Measurements from ENCODE around the gene NCKAP5. TPM values are rescaled to one million over a fixed set of nuclear protein-coding genes. Genes with fewer than 3 reads are reported as not detected.

The NCKAP5 gene
- total RNA-seq, 1 donor from 2014 or later: 0.26 TPM

DNA sequence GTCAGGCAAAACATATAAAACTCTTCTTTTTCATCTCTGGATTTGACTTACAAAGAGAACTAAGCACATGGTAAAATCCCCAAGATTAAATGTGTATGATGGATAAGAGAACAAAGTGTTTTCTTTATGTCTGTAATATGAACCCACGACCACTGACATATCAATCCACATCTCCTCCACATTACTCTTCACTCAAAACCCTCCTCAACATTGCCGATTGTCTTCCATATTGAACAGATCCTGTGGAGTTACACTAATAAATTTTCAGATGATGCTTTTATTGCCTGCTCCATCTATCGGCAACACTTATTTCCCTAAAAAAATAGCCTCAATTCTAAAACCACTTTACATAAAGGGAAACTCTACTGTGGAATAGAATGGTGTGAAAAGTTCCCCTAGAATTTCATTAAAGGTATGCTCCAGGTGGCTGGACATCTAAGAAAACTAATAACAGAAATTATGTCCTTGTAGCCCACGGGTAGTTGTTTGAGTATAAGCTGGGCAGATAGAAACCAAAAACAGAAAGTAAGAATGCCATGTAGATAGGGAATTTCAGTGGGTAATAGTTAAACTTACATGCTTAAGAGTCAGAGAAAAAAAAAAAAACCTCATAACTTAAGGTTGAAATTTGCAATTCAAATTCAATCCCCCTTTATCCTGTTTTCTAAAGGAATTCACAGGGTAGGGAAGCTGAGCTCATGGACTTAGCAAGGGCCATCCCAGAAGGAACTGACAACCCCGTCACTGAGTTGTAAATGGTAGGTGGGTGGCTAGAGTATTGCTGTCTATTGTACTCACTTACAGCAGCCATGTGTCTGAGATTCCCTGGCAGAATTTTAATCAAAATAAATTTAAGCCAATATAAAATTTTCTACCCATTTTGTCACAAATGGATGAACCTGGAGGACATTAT lies 592.8 kb downstream of the NCKAP5 start:
- no peaks in the 10 kb centered on the region for H3K27me3 ChIP-seq (ENCODE audit: control insufficient read depth, insufficient read depth, low read length)
- no peak for FAIRE-seq
- DNase-seq (ENCODE audit: low read depth): no peak
- TF ChIP-seq, protein P1, sequence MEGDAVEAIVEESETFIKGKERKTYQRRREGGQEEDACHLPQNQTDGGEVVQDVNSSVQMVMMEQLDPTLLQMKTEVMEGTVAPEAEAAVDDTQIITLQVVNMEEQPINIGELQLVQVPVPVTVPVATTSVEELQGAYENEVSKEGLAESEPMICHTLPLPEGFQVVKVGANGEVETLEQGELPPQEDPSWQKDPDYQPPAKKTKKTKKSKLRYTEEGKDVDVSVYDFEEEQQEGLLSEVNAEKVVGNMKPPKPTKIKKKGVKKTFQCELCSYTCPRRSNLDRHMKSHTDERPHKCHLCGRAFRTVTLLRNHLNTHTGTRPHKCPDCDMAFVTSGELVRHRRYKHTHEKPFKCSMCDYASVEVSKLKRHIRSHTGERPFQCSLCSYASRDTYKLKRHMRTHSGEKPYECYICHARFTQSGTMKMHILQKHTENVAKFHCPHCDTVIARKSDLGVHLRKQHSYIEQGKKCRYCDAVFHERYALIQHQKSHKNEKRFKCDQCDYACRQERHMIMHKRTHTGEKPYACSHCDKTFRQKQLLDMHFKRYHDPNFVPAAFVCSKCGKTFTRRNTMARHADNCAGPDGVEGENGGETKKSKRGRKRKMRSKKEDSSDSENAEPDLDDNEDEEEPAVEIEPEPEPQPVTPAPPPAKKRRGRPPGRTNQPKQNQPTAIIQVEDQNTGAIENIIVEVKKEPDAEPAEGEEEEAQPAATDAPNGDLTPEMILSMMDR (IDR thresholded peaks at IDR 0.05; ENCODE audit: insufficient read depth, low read length, severe bottlenecking): no peak
- no peak overlapping the region for H3K4me3 ChIP-seq (ENCODE audit: low read depth, low read length)
- no peaks in the 10 kb centered on the region for H3K36me3 ChIP-seq (ENCODE audit: control insufficient read depth, insufficient read depth, low read length)

DNA sequence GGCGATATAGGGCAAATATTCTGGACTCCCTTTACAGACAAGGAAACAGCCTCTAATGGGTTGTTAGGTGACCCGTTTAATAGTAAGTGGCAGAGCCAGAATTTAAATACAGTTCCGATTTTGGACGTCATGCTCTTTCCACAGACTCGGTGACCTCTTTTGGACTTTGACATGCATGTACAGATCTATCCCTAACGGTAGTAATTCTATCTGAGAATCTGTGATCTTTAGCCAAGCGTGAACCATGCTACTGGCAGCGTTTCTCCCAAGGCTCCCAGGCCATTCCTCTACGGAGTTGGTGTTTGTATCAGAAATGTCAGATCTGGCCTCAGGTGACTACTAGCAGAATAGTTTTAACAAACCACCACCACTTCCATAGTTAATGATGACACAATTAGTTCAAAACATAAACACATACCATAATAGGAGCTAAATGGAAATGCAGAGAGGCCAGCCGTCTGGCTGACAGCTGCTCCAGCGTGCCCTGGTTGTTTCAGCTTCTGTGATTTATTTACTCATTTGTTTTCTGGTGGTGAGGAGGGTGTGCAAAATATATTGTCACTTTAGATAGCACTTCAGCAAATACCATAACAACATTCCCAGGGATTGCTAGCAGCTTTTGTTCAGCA lies 593.7 kb downstream of the NCKAP5 start:
- Histone ChIP-seq H3K27me3 (ENCODE audit: control insufficient read depth, insufficient read depth, low read length) (no peaks in the 10 kb centered on the region), H3K36me3 (ENCODE audit: control insufficient read depth, insufficient read depth, low read length) (no peaks in the 10 kb centered on the region), H3K4me3 (ENCODE audit: low read depth, low read length) (no peak overlapping the region)
- DNase-seq (ENCODE audit: low read depth) (no peak), FAIRE-seq (no peak)
- TF ChIP-seq, protein P1 (IDR thresholded peaks at IDR 0.05; ENCODE audit: insufficient read depth, low read length, severe bottlenecking): no peak

DNA sequence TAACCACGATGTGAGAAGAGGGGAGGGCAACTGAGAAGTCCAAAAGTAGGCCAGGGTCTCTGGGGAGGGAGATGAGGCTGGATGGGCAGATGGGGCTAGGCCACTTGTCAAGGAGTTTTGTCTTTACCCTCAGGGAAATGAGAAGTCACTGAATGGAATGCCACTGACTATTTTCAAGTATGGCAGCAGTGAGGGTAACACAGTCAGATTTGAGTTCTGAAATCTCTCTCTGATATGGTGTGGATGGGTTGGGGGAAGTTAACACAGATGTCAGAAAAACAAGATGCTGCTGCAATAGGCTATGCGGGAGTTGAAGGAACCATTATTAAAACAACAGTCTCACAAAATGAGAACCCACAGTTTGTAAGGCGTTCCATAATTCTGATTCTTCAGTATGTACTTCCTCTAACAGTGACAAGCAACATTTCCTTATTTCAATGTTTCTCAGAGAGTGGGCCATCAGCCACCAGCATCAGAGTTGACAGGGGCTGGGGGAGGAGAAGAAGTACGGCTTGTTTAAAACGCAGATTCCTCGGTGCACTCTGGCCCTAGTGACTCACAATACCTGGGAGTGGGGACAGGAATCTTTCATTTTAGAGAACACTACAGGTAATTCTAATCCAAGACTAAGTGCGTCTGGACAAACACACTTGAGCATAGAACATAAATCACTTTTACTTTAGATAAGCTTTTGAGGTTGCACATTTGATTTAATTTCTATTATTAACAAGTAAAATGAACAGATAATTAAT lies 596.8 kb downstream of the NCKAP5 start:
- Histone ChIP-seq H3K4me3 (ENCODE audit: low read depth, low read length) (no peak overlapping the region), H3K27me3 (ENCODE audit: control insufficient read depth, insufficient read depth, low read length) (no peaks in the 10 kb centered on the region), H3K36me3 (ENCODE audit: control insufficient read depth, insufficient read depth, low read length) (no peaks in the 10 kb centered on the region)
- TF ChIP-seq, protein P1 (IDR thresholded peaks at IDR 0.05; ENCODE audit: insufficient read depth, low read length, severe bottlenecking): no peak
- DNase-seq (ENCODE audit: low read depth) (peak; percentile 5), FAIRE-seq (no peak)

DNA sequence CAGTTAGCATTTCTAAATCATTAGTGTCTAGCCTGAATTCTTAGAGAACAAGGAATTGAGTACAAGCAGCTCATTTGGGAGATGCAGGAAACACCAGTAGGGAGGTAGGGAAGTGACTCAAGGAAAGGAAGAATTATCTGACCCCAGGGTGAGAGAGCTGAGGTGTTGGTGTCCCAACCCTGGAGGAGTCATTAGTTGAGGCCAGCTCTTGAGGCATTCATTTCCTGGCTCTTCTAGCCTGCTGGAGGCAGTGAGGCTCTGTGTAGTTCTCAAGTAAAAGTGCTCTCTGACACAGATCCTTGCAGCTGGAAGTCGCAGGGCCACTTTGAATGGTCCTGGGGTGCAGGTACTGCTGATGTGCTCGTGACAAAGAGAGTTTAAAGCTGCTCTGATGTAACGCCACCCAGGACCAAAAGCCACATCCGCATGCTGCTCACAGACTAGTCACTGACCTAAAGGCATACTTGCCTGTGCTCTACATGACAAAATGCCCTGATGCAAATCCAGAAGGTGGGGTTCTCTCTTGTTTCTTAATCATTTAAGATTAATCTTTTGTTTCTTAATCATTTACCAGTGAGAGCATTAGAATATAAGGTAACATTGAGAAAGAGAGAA lies 598.8 kb downstream of the NCKAP5 start:
- TF ChIP-seq, protein P1 (IDR thresholded peaks at IDR 0.05; ENCODE audit: insufficient read depth, low read length, severe bottlenecking): no peak
- DNase-seq (ENCODE audit: low read depth) (peak; percentile 46), FAIRE-seq (no peak)
- Histone ChIP-seq H3K36me3 (ENCODE audit: control insufficient read depth, insufficient read depth, low read length) (no peaks in the 10 kb centered on the region), H3K27me3 (ENCODE audit: control insufficient read depth, insufficient read depth, low read length) (no peaks in the 10 kb centered on the region), H3K4me3 (ENCODE audit: low read depth, low read length) (no peak overlapping the region)

DNA sequence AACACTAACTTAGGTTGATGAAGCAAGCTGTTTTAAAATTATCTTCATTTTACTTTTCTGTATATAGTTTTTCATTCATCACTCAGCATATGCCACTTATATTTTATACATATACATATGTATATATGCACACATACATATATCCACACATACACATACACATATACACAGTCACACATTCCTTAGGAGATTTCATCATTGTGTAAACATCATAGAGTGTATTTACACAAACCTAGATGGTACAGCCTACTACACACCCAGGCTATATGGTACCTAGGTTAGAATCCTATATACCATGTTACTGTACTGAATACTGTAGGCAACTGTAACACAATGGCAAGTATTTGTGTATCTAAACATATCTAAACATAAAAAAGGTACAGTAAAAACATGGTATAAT lies 602.8 kb downstream of the NCKAP5 start:
- H3K4me3 ChIP-seq (ENCODE audit: low read depth, low read length): no peak overlapping the region
- no peaks in the 10 kb centered on the region for H3K27me3 ChIP-seq (ENCODE audit: control insufficient read depth, insufficient read depth, low read length)
- no peaks in the 10 kb centered on the region for H3K36me3 ChIP-seq (ENCODE audit: control insufficient read depth, insufficient read depth, low read length)
- TF ChIP-seq, protein P1 (IDR thresholded peaks at IDR 0.05; ENCODE audit: insufficient read depth, low read length, severe bottlenecking): no peak
- peak; percentile 20 for DNase-seq (ENCODE audit: low read depth)
- no peak for FAIRE-seq

Measured in bronchial epithelial cell (primary cell).